GM21423 (cell line): ENCODE data around the gene PAX3.

ENCODE experiments used
- ATAC-seq: cut with Tn5 transposase; IDR thresholded peaks from one replicate; pipeline ENCODE4 v1.9.1; 2021; ENCODE audit warnings: mild to moderate bottlenecking, moderate library complexity; ENCODE audit not compliant: unreplicated experiment

The PAX3 gene

DNA sequence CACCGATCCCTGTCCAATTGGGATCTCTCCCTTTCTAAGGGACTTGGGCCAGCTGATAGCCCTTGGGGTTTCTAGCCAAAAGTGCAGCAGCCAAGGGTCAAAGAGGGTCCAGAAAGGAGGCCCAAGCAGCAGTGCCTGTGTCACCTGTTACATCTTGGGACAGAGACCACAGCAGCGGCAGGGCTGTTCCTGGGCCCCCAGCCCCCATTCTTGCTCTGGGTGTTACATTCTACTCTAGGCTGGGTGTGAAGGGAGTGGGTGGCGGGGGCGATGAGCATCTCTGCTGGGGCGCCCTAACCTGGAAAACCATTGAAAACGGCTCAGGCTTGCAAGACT, 1.2 kb downstream of the PAX3 start:
- ATAC-seq: no peak

DNA sequence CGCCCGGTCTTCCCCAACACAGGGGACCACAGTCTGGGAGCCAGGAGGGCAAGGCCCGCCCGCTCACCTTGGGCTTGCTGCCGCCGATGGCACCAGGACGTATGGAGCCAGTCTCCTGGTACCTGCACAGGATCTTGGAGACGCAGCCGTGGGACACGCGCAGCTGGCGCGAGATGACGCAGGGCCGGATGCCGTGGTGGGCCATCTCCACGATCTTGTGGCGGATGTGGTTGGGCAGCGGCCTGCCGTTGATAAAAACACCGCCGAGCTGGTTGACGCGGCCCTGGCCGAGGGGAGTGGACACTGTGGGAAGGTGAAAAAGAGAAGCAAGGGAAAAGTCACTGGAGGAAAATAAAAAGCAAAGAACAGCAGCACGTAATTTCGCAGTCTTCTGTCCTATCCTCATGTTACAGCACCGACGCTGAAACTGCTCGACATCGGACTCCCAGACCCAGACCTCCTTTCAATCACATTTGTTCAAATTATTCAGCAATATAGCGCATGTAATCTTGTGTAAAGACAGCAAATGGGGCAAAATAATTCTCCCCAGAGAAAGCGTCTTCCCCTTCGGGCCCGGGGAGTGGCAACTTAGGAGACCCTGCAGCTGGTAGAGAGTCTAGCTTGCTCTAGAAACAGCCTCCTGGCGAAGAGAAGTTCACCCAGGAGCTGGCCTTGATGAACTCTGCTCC, 1.7 kb downstream of the PAX3 start:
- ATAC-seq: no peak

DNA sequence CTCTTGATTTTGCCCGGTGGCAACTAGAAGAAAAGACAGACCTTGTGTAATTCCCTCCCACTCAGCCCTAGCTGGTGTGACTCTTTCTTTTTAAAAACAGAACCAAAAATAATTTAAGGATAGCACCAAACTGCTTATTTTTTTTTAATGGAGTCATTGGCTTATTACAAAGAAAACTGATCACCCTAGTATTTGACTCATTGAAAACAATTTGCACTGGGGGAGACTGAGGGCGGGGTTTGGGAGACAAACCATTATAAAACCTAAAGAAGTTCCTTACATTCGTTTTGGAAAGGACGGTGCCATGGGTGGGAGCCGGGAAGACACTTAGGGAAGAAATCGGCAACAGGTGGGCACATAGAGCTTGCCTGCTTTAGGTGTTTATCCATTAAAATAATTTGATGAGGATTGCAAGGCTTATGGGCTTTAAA, 2.5 kb downstream of the PAX3 start:
- ATAC-seq: no peak

DNA sequence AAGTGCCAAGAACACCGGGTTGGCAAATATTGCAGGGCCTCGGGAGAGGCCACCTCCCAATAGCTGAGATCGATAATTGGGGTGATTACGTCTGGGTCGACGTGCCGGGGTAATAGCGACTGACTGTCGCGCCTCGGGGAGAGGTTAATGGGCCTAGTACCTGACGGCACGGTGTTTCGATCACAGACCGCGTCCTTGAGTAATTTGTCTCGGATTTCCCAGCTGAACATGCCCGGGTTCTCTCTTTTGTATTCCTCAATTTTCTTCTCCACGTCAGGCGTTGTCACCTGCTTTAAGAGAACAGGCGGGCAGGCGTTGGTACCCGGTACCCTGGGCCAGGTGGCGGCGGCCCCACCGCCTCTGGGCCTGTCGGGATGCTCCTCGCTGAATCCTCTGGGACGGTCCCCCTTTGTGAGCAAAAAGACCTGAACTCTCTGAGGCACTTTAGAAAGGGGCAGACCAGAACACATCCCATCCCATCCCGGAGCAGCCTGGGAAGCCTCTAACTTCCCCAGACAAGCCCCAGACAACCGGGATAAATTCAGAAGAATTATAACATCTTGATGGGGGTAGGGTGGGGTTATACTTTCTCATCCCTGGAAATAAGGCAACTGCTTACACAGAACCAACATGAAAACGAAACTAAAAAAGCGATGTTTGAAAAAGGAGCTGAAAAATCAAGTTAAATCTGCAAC, 3.3 kb downstream of the PAX3 start:
- no peak for ATAC-seq

GRCh38 chr2:222294996-222295367, 3.8 kb downstream of the PAX3 start:
- no peak for ATAC-seq

DNA sequence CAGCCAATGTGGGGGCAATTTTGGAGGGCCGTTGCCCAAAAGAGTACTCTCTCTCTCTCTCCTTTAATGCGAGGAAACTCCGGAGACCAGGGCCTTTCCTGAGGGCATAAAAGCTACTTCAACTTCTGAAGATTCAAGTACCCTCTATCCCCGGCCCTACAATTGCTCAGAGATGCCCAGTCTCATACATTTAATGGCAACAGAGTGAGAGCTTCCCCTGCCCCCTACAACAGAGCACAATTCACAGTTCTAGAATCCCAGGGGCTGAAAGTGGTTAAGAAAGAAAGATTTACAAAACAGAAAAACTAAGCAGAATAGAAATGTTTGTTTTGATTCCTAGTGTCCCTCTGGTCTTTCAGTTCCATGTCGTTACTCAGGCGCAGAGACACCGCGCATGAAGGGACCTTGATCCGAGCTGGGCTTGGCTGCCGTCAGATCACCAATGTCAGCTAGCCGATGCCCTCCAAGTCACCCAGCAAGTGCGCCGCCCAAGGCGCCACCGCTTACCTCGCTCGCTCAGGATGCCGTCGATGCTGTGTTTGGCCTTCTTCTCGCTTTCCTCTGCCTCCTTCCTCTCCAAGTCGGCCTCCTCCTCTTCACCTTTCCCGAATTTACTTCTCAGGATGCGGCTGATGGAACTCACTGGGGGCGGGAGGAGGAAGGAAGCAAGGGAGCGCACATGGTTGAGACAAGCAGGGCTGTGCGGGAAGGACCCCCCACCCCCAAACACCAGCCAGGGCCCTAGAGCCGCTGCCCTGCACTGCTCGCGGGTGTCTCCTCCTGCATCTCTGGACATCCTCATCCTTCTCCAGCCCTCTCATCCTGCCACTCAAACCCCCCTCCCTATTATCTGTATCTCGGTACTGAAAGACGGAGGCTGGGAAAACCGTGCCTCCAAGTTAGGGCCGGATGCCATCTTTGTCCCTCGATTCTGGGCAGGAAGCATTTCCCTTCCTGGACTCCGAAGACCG, 4.9 kb downstream of the PAX3 start:
- ATAC-seq: no peak

DNA sequence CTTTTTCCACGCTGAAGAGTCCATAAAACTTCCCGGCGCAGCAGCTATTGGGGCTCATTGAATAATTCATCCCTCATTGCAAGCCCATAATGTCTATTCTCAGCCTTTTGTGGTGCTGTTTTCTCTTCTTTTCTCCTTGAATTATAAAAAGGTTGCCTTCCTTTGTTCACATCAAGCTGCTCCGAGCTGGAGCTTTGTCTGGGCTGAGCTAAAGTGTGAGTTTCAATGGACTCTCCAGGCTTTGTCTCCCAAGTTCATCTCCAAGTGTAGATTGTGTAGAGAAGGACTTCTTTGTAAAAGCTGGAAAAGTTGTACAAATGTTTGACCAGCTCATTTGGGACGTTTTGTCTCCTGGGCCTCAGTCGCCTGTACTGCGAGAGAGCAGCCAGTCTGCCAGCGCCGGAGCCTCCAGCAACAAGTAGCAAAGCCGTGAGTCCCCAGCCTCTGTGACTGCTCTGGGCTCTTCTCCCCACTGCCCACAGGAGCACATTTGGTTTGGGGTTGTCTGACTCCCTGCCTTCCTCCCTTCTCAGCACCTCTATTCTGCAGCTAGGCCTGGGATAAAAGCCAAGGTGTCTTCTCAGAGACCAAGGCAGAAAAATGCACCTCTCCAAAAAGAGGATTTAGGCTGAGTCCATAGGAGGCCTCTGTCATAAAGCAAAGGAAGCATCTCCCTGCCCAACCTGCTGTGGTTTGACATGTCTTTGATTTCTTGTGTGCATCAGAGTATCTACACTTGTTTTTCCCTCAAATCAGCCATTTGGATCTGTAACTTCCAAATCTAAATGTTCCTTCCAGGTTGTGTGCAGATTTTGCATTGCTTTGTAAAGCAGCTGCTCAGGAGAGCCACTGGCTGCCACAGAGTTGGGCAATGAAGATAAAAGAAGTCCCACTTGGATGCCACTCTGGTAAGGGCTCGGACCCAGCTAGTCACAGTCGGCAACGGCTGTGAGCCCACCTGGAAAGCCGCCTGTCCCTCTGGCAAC, 6.4 kb downstream of the PAX3 start:
- ATAC-seq: no peak

DNA sequence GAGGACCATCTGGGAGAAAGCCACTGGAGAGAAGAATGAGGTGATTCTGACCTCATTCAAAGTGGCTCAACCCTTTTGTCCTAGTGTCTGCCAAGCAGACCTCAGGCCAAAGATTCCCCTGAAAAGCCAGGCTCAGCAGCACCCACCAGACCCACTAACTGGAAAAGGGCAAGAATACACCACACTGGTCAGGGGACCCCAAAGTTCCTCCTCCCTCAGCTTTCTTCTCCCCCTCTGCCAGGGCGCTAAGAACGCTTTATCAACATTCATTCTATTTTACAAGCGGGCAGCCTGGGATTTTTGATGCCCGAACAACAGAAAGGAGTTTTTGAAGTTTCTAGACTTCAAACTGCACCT, 7.3 kb downstream of the PAX3 start:
- no peak for ATAC-seq

GRCh38 chr2:222290736-222291484, 7.9 kb downstream of the PAX3 start:
- ATAC-seq: no peak

DNA sequence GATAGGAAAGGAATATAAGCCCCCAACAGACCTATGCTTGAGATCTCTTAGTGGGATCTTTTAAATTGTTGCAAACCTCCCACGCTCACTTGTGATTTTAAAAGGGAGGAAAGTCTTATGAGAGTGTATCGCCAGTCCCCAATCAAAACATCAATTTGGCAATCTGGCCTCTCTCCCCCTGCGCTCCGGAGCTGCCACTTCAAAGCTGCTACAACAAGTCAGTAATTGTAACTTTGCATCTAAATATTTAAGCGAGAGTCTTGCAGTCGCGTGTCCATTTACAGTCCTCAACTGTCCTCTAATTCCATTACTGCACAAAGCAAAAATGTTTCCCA, 8.4 kb downstream of the PAX3 start:
- no peak for ATAC-seq

DNA sequence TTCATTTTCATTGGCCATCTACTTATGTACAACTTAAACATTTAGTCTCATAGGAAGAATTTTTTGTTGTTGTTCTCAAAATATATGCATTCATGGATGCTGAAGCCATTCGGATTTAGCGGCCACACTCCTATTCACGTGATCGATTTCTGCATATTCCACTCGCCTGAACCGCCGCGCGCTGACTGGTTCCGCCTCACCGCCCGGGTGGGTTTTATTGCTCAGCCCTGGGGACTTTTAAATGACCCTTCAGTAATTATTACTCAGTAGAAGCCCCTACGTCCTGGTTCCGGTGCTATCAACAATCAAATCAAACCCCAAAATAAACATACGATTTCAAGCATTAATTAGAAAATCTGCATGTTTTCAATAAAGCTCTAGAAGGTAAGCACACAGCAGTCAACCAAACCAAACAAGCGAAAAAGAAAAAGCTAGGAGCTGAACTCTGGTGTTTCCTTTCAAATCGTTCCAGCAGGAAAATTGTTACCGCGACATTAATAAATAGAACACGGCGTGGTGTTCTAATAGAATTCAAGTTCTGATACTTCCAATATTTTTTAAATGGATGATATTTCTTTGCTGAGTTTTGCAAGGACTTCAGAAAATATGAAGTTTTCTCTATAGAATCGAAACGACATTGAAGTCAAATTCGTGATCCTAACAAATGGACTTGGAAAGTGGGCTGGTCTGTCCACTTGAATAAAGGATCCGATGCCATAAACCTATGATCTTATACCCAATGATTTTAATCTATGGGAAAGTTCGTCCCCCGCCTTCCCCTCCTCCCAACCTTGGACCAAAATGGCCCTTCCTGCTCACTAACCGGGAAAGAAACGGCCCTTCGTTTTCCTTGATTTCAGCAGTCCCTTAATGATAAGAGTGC, 9.3 kb downstream of the PAX3 start:
- ATAC-seq: no peak

- ATAC-seq: no peak
Observed at GRCh38 chr2:222288590-222289277, 10.1 kb downstream of the PAX3 start.

DNA sequence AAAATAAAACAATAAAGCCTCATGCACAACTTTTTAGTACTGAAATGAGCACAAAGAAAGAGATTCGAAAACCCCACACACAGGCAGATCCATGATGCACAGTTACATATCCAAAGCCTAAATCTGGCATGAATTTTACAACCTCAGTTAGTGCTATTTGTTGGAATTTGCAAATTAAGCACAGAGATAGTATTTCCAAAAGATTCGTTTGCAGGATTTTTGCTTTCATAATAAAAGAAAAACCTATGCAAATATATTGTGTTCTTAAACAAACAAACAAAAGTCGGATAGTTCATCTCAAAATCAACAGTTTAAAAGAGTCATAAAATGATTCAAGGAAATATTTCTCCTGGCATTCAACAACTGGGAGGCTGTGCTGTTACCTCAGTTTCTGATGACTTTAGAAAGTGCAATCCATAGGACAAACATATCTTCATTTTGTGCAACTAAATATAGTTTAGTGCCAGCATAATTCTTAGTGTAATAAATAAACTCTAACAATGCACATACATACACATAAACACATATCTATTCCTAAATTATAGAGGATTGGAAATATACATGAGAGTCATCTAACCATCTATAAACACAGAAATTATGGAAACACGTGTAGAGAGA, 10.8 kb downstream of the PAX3 start:
- no peak for ATAC-seq

- ATAC-seq: no peak
Observed at GRCh38 chr2:222284466-222284865, 14.3 kb downstream of the PAX3 start.

DNA sequence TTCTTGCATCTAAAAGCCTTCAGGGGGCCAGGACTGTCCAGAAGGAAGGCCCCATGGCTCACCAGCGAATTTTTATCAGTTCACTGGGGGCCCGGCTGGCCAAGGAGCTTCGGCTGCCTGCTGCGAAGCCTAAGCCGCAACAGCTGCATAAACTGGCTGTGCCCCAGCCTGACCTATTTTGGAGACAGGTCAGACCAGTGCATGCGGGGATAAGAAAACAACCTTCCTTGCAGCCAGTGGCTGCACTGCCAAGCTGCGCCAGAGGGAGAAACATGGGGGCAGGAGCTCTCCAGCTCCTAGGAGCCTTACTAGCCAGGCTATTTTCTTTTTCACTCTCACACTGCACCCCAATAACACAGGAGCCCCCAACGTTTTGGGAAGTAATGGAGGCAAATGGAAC, 15.2 kb downstream of the PAX3 start:
- ATAC-seq: no peak

DNA sequence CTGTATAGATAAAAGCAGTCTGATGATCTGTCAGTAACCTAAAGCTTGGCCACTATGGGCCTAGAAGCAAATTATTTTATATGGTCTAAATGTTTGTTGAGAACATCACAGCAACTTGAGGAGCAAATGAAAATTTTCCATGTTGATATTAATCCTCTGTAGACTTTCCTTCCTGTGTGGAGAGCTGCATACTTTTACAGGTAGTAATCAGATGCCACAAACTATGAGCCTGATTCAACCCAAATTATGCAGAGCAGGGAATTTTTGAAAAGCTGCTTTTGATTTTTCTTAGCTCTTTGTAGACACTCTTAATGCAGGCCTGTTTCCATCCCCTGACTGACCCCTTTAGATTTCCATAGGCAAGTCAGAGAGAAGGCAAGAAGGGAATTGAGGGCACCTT, 17.3 kb downstream of the PAX3 start:
- no peak for ATAC-seq

DNA sequence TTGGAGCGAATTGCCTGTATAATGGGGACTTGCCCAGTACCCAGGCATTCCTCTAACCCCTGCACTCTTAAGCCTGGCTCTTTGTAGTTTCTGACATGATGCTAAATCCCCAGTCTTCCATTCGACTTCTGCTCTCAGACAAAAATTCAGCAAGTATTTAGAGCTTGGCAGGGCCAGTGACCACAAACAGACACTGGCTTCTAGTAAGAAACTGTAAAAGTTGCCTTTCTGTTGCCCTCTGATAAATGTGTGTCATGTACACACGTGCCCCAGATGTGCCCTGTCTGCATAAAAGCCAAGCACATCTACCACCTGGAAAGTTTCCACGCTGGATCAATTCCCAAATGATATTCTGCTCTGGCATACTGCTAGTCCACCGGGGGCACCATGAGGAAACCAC, 18.0 kb downstream of the PAX3 start:
- no peak for ATAC-seq

DNA sequence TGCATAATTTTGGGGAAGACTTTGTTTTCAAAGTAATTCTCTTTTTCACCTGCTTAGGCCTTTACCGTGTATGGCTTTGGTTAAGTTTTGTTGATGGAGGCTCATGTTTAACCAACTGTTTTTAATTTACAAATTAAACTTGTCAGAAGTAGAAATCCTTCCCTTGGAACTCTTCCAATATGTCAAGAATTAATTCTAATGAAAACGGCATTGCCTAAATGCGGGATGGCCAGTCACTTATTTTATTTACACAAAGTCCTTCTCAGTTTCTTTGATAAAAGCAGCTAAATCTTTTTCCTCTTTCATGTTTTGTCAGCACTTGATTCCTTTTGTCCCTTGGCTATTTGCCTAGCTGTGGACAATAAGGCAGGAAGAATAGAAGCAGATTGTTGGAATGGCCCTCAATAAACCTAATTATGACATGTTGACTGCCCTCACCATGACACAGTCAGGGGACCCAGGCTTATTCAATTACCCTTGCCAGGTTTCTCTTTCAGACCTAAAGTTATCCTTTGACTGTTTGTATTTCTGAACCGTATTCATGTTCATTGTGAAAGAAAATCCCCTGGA, 26.3 kb downstream of the PAX3 start:
- no peak for ATAC-seq
